Peyer's patch (tissue), 4 donors: ENCODE results near the gene MUC3A. TPM values are rescaled to one million over a fixed set of nuclear protein-coding genes. Genes with fewer than 3 reads are reported as not detected.
"Not testable (repeated sequence)": the region's sequence is repeated elsewhere in the genome, so short reads cannot be mapped to it uniquely, and the experiment has no call there.

ENCODE experiments used
- DNase-seq, 3 donors: peaks; one replicate each; pipeline ENCODE4 v3.0.0-alpha.2; 2017 to 2019
- H3K27ac ChIP-seq, 4 donors: fragments of 200-600 bp; sonication (generic); one replicate each; pipeline ENCODE4 v1.5.1; 2016 to 2019
- H3K27me3 ChIP-seq, 2 donors: fragments of 200-600 bp; sonication (generic); one replicate each; pipeline ENCODE4 v1.5.1; 2019
- H3K36me3 ChIP-seq, 3 donors: fragments of 200-600 bp; sonication (generic); one replicate each; pipeline ENCODE4 v1.5.1; 2016 to 2019
- H3K4me1 ChIP-seq, 4 donors: fragments of 200-600 bp; sonication (generic); one replicate each; pipeline ENCODE4 v1.5.1; 2016 to 2019
- H3K4me3 ChIP-seq, 4 donors: fragments of 200-600 bp; sonication (generic); 1 replicate in 3 of 4; 2 replicates in 1 of 4; pipeline ENCODE4 v1.5.1; 2016 to 2019; ENCODE audit warnings: mild to moderate bottlenecking in 1 of 4
- H3K9me3 ChIP-seq, 4 donors: fragments of 200-600 bp; sonication (generic); one replicate each; pipeline ENCODE4 v1.5.1; 2016 to 2019; ENCODE audit warnings: mild to moderate bottlenecking in 1 of 4
- POLR2A ChIP-seq, 2 donors: fragments of 450-650 bp; IDR thresholded peaks; one replicate each; pipeline ENCODE4 v1.5.1; 2017; ENCODE audit warnings: antibody characterized with exemption in 2 of 2, mild to moderate bottlenecking in 2 of 2, moderate library complexity in 2 of 2
- total RNA-seq, 4 donors: library from RNA; depleted of rRNA; stranded (reverse); fragments of >200 nt; gene quantifications; one replicate each; pipeline ENCODE4 v1.1.0, GENCODE V29; 2016
- TF ChIP-seq, protein P1 (sequence below), 6 experiments: fragments of 450-650 bp in 4 of 6; fragments of 200-600 bp in 2 of 6; sonication (generic) in 1 of 6; IDR thresholded peaks; one replicate each; pipeline ENCODE4 v1.5.1; 2017 to 2019; ENCODE audit warnings: antibody characterized with exemption in 6 of 6, mild to moderate bottlenecking in 3 of 6, moderate library complexity in 1 of 6

MUC3A gene
- total RNA-seq, 4 donors from 2014 or later, result 85.8 to 694 (median 395) TPM

DNA sequence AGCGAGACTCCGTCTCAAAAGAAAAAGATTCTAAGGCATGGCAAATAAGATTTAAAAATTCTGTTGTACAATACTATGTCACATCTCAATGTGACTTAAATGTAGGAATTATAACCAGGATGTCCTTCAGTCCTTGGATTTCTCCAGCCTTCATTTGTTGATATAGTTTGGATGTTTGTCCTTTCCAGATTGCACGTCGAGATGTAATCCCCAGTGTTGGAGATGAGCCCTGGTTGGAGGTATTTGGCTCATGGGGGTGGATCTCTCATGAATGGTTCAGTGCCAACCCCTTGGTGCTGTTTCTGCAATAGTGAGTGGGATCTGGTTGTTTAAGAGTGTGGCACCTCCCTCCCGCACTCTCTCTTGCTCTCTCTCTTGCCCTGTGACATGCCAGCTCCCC lies 40.8 kb upstream of the MUC3A start:
- H3K4me3 ChIP-seq, result no peak overlapping the region
- H3K9me3 ChIP-seq, result no peaks in the 10 kb centered on the region
- no peaks in the 10 kb centered on the region for H3K36me3 ChIP-seq
- H3K4me1 ChIP-seq, result peaks cover 0 to 6% (median 2%) of the 10 kb centered on the region in 4 donors
- H3K27ac ChIP-seq, result no peak overlapping the region
- H3K27me3 ChIP-seq, result no peaks in the 10 kb centered on the region
- TF ChIP-seq POLR2A (IDR thresholded peaks at IDR 0.05), result no peak
- TF ChIP-seq, protein P1, sequence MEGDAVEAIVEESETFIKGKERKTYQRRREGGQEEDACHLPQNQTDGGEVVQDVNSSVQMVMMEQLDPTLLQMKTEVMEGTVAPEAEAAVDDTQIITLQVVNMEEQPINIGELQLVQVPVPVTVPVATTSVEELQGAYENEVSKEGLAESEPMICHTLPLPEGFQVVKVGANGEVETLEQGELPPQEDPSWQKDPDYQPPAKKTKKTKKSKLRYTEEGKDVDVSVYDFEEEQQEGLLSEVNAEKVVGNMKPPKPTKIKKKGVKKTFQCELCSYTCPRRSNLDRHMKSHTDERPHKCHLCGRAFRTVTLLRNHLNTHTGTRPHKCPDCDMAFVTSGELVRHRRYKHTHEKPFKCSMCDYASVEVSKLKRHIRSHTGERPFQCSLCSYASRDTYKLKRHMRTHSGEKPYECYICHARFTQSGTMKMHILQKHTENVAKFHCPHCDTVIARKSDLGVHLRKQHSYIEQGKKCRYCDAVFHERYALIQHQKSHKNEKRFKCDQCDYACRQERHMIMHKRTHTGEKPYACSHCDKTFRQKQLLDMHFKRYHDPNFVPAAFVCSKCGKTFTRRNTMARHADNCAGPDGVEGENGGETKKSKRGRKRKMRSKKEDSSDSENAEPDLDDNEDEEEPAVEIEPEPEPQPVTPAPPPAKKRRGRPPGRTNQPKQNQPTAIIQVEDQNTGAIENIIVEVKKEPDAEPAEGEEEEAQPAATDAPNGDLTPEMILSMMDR (IDR thresholded peaks at IDR 0.05), result no peak
- no peak for DNase-seq

GRCh38 chr7:100910443-100910842 lies 38.9 kb upstream of the MUC3A start:
- DNase-seq, result peak in 1 of 3 donors; percentile 78
- H3K4me1 ChIP-seq, result peaks cover 0 to 12% (median 2%) of the 10 kb centered on the region in 4 donors
- not testable (repeated sequence) for H3K4me3 ChIP-seq, H3K27me3 ChIP-seq, H3K9me3 ChIP-seq, H3K36me3 ChIP-seq
- H3K27ac ChIP-seq, result peak overlapping the region in 3 of 4 donors; percentile 27 to 89 (median 84)
- peak in 1 of 2 donors; percentile 46 for TF ChIP-seq POLR2A (IDR thresholded peaks at IDR 0.05)

GRCh38 chr7:100911484-100911883 lies 37.9 kb upstream of the MUC3A start:
- Histone ChIP-seq H3K4me1 (peaks cover 0 to 17% (median 2%) of the 10 kb centered on the region in 4 donors), H3K9me3 (no peaks in the 10 kb centered on the region), H3K27me3 (no peaks in the 10 kb centered on the region), H3K4me3 (no peak overlapping the region), H3K36me3 (no peaks in the 10 kb centered on the region), H3K27ac (peak overlapping the region in 3 of 4 donors; percentile 27 to 89 (median 84))
- TF ChIP-seq, protein P1 (IDR thresholded peaks at IDR 0.05), result no peak
- no peak for TF ChIP-seq POLR2A (IDR thresholded peaks at IDR 0.05)
- DNase-seq, result no peak

- Histone ChIP-seq H3K9me3 (no peaks in the 10 kb centered on the region), H3K4me1 (peaks cover 0 to 17% (median 2%) of the 10 kb centered on the region in 4 donors), H3K27me3 (no peaks in the 10 kb centered on the region), H3K27ac (peak overlapping the region in 3 of 4 donors; percentile 40 to 89 (median 75)), H3K36me3 (no peaks in the 10 kb centered on the region), H3K4me3 (no peak overlapping the region)
- DNase-seq, result peak in 2 of 3 donors; percentile 85 to 90
- no peak for TF ChIP-seq POLR2A (IDR thresholded peaks at IDR 0.05)
- TF ChIP-seq, protein P1 (IDR thresholded peaks at IDR 0.05), result no peak
Observed at GRCh38 chr7:100914208-100914878, 35.0 kb upstream of the MUC3A start.

- Histone ChIP-seq H3K27me3 (no peaks in the 10 kb centered on the region), H3K36me3 (no peaks in the 10 kb centered on the region), H3K4me3 (no peak overlapping the region), H3K9me3 (no peaks in the 10 kb centered on the region), H3K4me1 (peaks cover 0 to 17% (median 1%) of the 10 kb centered on the region in 4 donors), H3K27ac (peak overlapping the region in 3 of 4 donors; percentile 40 to 67 (median 50))
- TF ChIP-seq, protein P1 (IDR thresholded peaks at IDR 0.05), result no peak
- no peak for TF ChIP-seq POLR2A (IDR thresholded peaks at IDR 0.05)
- peak in 1 of 3 donors; percentile 70 for DNase-seq
Observed at GRCh38 chr7:100914879-100915447, 34.4 kb upstream of the MUC3A start.

DNA sequence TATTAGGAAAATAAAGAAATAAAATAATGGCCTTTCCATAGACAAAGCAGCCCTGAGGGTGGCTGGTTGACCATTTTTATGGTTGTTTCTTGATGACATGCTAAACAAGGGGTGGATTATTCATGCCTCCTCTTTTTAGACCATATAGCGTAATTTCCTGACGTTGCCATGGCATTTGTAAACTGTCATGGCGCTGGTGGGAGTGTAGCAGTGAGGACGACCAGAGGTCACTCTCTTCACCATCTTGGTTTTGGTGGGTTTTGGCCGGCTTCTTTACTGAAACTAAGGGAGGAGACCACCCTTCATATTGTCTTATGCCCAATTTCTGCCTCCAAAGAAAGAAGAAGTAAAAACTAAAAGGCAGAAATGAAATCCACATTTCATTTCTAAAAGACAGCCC lies 30.0 kb upstream of the MUC3A start:
- not testable (repeated sequence) for H3K9me3 ChIP-seq, H3K27ac ChIP-seq, H3K4me3 ChIP-seq, H3K36me3 ChIP-seq, DNase-seq, H3K27me3 ChIP-seq
- H3K4me1 ChIP-seq, result peaks cover 0 to 11% (median 0%) of the 10 kb centered on the region in 4 donors

DNA sequence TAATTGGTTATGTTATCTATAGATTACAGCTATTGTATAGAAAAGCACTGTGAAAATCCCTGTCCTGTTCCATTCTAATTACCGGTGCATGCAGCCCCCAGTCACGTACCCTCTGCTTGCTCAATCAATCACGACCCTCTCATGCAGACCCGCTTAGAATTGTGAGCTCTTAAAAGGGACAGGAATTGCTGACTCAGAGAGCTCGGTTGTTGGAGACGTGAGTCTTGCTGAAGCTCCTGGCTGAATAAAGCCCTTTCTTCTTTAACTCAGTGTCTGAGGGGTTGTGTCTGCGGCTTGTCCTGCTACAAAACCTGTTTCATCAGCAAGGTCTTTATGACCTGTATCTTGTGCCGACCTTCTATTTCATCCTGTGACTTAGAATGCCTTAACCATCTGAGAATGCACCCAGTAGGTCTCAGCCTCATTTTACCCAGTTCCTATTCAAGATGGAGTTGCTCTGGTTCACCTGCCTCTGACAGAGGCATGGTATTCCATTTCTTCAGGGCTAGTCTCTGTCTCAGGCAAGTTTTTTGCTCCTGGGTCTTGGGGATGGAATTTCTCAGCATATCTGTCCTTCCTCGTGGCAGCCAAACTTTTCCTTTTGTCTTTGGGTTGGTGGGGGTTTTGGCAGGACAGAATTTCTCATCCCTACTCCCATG lies 29.4 kb upstream of the MUC3A start:
- not testable (repeated sequence) for H3K4me3 ChIP-seq, H3K36me3 ChIP-seq, H3K9me3 ChIP-seq, H3K4me1 ChIP-seq, H3K27ac ChIP-seq, H3K27me3 ChIP-seq, DNase-seq
